Thyroid gland (tissue), 4 donors: ENCODE measurements around the gene RIN1. TPM values are rescaled to one million over a fixed set of nuclear protein-coding genes. Genes with fewer than 3 reads are reported as not detected.

ENCODE experiments used
- DNase-seq, 2 donors: peaks; one replicate each; pipeline ENCODE4 v3.0.0-alpha.2; 2019
- H3K27ac ChIP-seq, 3 donors: fragments of 200-600 bp; sonication (generic); 1 replicate in 2 of 3; 2 replicates in 1 of 3; pipeline ENCODE4 v1.5.1; 2016 to 2019; ENCODE audit warnings: mild to moderate bottlenecking in 1 of 3, moderate library complexity in 1 of 3
- H3K27me3 ChIP-seq: fragments of 200-600 bp; sonication (generic); one replicate; pipeline ENCODE4 v1.5.1; 2019
- H3K36me3 ChIP-seq, 2 donors: fragments of 200-600 bp; sonication (generic); one replicate each; pipeline ENCODE4 v1.5.1; 2016 to 2019
- H3K4me1 ChIP-seq, 2 donors: fragments of 200-600 bp; sonication (generic); one replicate each; pipeline ENCODE4 v1.5.1; 2017 to 2019
- H3K4me3 ChIP-seq, 3 donors: fragments of 200-600 bp; sonication (generic); replicated peaks in 1 of 3; 1 replicate in 2 of 3; 2 replicates in 1 of 3; pipeline ENCODE4 v1.5.1; 2016; ENCODE audit warnings: mild to moderate bottlenecking in 1 of 3
- H3K9me3 ChIP-seq: fragments of 200-600 bp; sonication (generic); one replicate; pipeline ENCODE4 v1.5.1; 2017
- POLR2A ChIP-seq, 2 donors: fragments of 450-650 bp; IDR thresholded peaks; one replicate each; pipeline ENCODE4 v1.6.1; 2017; ENCODE audit warnings: antibody characterized with exemption in 2 of 2, mild to moderate bottlenecking in 2 of 2, moderate library complexity in 1 of 2
- WGBS, 2 donors: methylation state at CpG; one replicate each; pipeline ENCODE4 v1.1.5; 2017; 5-methylcytosine and 5-hydroxymethylcytosine counted together
- intact Hi-C: fragments of 100-400 bp; cut with DNase I; formaldehyde crosslinking; loops from one replicate; pipeline ENCODE4 v1.15.1; 2023
- total RNA-seq, 4 donors: library from RNA; depleted of rRNA; stranded (reverse); fragments of >200 nt; gene quantifications; one replicate each; pipeline ENCODE4 v1.2.3, GENCODE V29; 2016
- TF ChIP-seq, protein P1 (sequence below), 6 experiments: fragments of 200-600 bp in 3 of 6; fragments of 450-650 bp in 3 of 6; sonication (generic) in 3 of 6; IDR thresholded peaks; one replicate each; pipeline ENCODE4 v1.5.1; 2016 to 2019; ENCODE audit warnings: antibody characterized with exemption in 6 of 6, mild to moderate bottlenecking in 2 of 6, inconsistent platforms in 1 of 6, moderate library complexity in 1 of 6

RIN1 gene
- total RNA-seq, 4 donors from 2014 or later: 1.3 to 7.9 (median 2.2) TPM

GRCh38 chr11:66332371-66333219 lies 3.6 kb downstream of the RIN1 start:
- intact Hi-C loops: no loop called here
- Histone ChIP-seq H3K4me1 (peaks cover 7 to 36% of the 10 kb centered on the region in 2 donors), H3K4me3 (no peak overlapping the region), H3K27ac (no peak overlapping the region), H3K9me3 (no peaks in the 10 kb centered on the region), H3K27me3 (no peaks in the 10 kb centered on the region), H3K36me3 (peaks cover 0 to 3% of the 10 kb centered on the region in 2 donors)
- no peak for TF ChIP-seq POLR2A (IDR thresholded peaks at IDR 0.05)
- TF ChIP-seq, protein P1, sequence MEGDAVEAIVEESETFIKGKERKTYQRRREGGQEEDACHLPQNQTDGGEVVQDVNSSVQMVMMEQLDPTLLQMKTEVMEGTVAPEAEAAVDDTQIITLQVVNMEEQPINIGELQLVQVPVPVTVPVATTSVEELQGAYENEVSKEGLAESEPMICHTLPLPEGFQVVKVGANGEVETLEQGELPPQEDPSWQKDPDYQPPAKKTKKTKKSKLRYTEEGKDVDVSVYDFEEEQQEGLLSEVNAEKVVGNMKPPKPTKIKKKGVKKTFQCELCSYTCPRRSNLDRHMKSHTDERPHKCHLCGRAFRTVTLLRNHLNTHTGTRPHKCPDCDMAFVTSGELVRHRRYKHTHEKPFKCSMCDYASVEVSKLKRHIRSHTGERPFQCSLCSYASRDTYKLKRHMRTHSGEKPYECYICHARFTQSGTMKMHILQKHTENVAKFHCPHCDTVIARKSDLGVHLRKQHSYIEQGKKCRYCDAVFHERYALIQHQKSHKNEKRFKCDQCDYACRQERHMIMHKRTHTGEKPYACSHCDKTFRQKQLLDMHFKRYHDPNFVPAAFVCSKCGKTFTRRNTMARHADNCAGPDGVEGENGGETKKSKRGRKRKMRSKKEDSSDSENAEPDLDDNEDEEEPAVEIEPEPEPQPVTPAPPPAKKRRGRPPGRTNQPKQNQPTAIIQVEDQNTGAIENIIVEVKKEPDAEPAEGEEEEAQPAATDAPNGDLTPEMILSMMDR (IDR thresholded peaks at IDR 0.05): no peak
- DNase-seq: no peak
- WGBS, 2 donors: 81 to 85% methylated on average over 12 to 18 of the region's 18 CpGs

GRCh38 chr11:66331542-66332370 lies 4.5 kb downstream of the RIN1 start:
- Histone ChIP-seq H3K4me3 (no peak overlapping the region), H3K27me3 (no peaks in the 10 kb centered on the region), H3K4me1 (peaks cover 7 to 40% of the 10 kb centered on the region in 2 donors), H3K9me3 (no peaks in the 10 kb centered on the region), H3K36me3 (no peaks in the 10 kb centered on the region), H3K27ac (no peak overlapping the region)
- 78 to 79% methylated on average over 11 to 12 of the region's 12 CpGs for WGBS, 2 donors
- TF ChIP-seq POLR2A (IDR thresholded peaks at IDR 0.05): no peak
- TF ChIP-seq, protein P1 (IDR thresholded peaks at IDR 0.05): no peak
- intact Hi-C loops: no loop called here
- no peak for DNase-seq

- H3K27ac ChIP-seq: no peak overlapping the region
- WGBS, 2 donors: 43 to 64% methylated on average over 7 of the region's 10 CpGs
- no peak for DNase-seq
- H3K27me3 ChIP-seq: no peaks in the 10 kb centered on the region
- no peaks in the 10 kb centered on the region for H3K9me3 ChIP-seq
- no peaks in the 10 kb centered on the region for H3K36me3 ChIP-seq
- peaks cover 0 to 39% of the 10 kb centered on the region in 2 donors for H3K4me1 ChIP-seq
- intact Hi-C loops: no loop called here
- H3K4me3 ChIP-seq: no peak overlapping the region
- TF ChIP-seq POLR2A (IDR thresholded peaks at IDR 0.05): no peak
- TF ChIP-seq, protein P1 (IDR thresholded peaks at IDR 0.05): no peak
Observed at GRCh38 chr11:66330931-66331330, 5.3 kb downstream of the RIN1 start.

DNA sequence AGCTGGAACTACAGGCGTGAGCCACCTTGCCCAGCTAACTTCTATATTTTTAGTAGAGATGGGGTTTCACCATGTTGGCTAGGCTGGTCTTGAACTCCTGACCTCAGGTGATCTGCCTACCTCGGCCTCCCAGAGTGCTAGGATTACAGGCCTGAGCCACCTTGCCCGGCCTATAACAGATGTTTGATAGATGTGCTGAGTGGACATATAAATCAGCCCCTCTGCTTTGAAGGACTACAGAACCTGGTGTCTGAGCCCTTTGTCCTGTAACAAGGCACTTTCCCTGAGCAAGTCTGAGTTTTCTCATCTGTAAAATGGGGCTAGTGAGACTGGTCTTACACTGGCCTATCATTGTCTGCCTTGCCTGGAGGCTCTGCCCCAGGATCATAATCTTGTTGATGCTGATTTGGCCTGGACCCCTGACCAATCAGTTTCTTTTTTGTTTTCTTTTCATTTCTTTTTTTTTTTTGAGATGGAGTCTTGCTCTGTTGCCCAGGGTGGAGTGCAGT lies 7.0 kb downstream of the RIN1 start:
- intact Hi-C loops: no loop called here
- 84% methylated on average over 3 of the region's 3 CpGs for WGBS, 2 donors
- DNase-seq: no peak
- no peak overlapping the region for H3K4me3 ChIP-seq
- no peaks in the 10 kb centered on the region for H3K27me3 ChIP-seq
- no peaks in the 10 kb centered on the region for H3K9me3 ChIP-seq
- no peak for TF ChIP-seq POLR2A (IDR thresholded peaks at IDR 0.05)
- TF ChIP-seq, protein P1 (IDR thresholded peaks at IDR 0.05): no peak
- H3K36me3 ChIP-seq: no peaks in the 10 kb centered on the region
- H3K4me1 ChIP-seq: peaks cover 0 to 28% of the 10 kb centered on the region in 2 donors
- H3K27ac ChIP-seq: no peak overlapping the region
